Right renal cortex interstitium (tissue), 3 donors: ENCODE data around the gene CEP131. TPM values are rescaled to one million over a fixed set of nuclear protein-coding genes. Genes with fewer than 3 reads are reported as not detected.

Source experiments
- DNase-seq, 3 donors: peaks; one replicate each; pipeline ENCODE4 v3.0.0-alpha.2; 2013; ENCODE audit warnings: low read depth in 3 of 3, low spot score in 2 of 3
- polyA plus RNA-seq, 3 donors: library from polyadenylated mRNA; unstranded; fragments of 120-200 nt; gene quantifications; one replicate each; pipeline ENCODE4 v1.2.1, GENCODE V29; 2013; ENCODE audit not compliant: insufficient read length in 3 of 3

CEP131 gene
- polyA plus RNA-seq, 3 donors, result 12.2 to 14.2 (median 12.2) TPM

GRCh38 chr17:81239714-81240555 lies 17.2 kb upstream of the CEP131 start:
- DNase-seq, result no peak

DNA sequence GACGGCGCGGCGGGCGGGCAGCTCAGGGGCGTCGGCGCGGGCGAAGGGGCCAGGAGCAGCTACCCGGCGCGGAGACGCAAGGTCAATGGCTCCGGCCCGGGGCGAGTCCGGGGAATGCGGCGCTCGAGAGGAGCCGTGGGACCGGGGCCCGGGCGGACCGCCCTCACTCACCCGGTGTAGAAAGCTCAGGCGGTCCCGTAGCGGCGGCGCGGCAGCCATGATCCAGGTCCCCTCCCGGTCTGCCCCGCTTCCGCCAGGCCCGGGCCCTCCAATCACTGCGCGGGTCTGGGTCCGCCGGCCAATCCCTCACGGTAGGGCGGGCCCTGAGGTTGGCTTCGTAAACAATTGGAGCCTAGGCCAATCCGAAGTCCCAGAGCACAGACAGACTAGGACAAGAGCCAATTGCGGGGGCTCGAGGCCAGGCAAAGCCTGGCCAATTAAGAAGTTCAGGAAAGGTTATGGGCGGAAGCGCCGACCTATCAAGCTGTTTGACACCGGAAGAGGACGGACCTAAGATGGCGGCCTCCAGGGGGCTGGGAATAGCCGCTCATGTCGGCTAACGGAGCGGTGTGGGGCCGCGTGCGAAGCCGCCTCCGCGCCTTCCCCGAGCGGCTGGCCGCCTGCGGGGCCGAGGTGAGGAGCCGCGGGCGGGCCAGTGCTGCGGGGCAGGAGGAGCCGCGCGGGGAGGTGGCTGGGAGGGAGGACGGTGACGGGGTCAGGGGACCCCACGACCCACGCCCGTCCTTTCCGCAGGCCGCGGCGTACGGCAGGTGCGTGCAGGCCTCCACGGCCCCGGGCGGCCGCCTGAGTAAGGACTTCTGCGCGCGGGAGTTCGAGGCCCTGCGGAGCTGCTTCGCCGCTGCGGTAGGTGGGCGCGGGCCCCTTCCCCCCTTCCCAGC lies 16.3 kb upstream of the CEP131 start, which contains the start of the genes NDUFAF8 and TEPSIN:
Gene NDUFAF8 (plus strand): TSS at position 504 of the 899 bp plus-strand sequence. CDS start 46 bp downstream, at position 550.
Gene TEPSIN (minus strand): TSS at position 241 of the 899 bp plus-strand sequence. CDS start 22 bp downstream, at position 219.
- DNase-seq, result peak; percentile 98 to 99 (median 99)

- no peak for DNase-seq
These were observed 15.7 kb upstream of the CEP131 start for GRCh38 chr17:81238490-81238814.

- DNase-seq, result no peak
These were observed 15.1 kb upstream of the CEP131 start for GRCh38 chr17:81237591-81238489.

DNA sequence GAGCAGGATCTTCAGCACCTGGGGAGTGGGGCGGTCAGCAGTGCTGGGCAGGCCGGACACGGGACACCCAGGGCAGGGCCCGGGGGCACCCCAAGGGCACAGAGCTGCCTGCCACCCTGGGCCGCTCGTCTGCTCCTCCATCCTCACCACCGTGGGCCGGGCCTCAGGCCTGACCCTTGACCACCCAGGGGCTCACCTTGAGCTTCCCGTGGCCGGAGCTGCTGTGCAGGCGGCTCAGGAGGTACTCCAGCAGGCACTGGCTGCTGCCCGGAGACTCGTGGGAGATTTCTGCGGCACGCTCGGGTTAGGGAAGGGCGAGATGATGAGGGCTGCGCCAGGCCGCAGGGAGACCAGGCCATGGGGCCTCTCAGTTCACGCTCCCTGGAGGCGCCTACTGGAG lies 14.0 kb upstream of the CEP131 start:
- DNase-seq, result no peak

DNA sequence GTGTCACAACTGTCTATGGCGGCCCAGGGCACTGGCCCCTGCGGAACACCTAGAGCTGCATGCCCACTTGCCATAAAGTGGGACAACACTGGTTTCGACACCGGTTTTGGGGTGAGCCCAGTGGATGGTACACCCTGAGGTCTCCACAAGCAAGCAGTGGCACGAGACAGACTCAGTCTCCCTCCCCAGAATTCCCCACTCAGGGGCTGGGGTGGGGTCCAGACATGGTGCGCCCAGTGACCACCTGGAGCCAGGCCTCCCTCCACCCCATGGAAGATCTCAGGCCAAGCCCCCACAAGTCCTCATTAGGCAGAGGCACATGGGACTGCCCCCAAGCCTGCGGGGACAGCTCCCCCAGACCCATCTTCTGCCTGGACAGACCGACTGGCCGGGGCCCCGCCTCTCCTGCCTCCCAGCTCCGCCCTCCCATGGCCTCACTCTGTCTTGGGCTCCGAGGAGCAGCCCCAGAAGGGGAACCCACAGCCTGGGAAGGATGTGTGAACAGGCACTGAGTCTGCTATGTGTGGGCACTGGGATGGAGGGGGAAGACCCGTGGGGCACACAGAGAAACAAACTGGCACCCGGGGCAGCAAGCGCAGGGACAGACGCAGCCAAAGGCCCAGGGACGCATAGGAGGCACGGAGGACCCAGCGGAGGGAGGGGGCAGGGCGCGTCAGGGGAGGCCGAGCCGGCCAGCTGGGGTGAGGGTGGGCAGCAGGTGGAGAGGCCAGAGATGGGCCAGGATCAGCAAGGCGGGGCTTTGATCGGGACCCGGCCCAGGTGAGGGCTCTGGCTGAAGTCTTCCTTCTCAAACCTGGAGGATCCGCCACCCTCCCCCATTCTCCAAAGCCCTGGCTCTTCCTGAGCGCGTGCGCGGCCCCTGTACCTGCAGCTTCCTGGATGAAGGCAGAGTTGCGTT lies 13.3 kb upstream of the CEP131 start:
- no peak for DNase-seq

- DNase-seq, result no peak
These were observed 12.4 kb upstream of the CEP131 start for GRCh38 chr17:81234940-81235821.

- DNase-seq, result no peak
These were observed 11.7 kb upstream of the CEP131 start for GRCh38 chr17:81234506-81234855.

DNA sequence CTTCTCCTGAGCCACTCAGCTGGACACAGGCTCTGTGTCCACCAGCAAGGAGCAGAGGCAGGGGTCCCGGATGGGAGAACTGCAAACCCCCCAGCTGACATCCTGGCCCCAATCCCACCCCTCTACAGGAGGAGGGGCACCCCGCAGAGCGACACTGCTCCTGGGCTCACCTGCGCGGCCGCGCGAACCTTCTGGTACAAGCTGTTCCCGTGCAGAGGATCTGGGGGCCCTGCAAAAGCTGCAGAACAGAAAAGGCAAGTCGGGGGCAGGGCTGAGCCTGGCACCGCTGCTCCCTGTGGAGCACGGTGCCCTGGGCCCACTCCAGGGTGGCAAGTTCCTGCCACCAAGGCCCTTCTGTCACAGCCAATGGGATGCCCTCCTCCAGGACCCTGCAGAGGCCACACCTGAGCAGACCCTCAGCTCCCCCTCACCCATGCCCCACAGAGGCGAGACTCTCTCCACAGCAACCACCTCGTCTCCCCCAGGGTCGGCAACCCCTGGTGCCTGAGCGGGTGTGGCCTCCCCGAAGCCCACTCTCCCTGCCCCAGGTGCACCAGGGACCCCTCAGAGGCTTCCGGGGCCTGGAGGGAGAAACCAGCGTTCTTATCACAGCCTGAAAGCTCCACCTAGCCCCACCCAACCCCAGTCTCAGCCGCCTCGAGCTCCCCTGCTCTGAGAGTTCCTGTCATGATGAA lies 11.2 kb upstream of the CEP131 start:
- no peak for DNase-seq

DNA sequence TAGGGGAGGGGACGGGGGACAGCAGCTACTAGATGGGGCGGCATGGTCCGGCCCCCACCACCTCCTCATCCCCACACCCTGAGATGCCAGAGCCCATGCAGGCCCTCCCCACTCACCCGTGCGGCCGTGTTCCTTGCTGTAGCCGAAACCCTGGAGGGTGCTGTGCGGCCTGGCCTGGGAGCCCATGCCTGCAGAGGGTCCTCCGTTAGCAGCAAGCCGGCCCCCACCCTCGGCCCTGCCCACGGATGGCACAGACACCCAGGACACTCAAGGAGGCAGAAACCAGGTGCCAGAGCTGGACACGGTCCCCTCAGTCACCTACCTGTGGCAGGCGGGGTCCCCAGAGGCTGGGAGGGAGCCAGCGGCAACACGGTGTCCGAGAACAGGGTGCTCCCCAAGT lies 10.6 kb upstream of the CEP131 start:
- DNase-seq, result no peak

GRCh38 chr17:81232616-81233241 lies 10.0 kb upstream of the CEP131 start:
- DNase-seq, result no peak

DNA sequence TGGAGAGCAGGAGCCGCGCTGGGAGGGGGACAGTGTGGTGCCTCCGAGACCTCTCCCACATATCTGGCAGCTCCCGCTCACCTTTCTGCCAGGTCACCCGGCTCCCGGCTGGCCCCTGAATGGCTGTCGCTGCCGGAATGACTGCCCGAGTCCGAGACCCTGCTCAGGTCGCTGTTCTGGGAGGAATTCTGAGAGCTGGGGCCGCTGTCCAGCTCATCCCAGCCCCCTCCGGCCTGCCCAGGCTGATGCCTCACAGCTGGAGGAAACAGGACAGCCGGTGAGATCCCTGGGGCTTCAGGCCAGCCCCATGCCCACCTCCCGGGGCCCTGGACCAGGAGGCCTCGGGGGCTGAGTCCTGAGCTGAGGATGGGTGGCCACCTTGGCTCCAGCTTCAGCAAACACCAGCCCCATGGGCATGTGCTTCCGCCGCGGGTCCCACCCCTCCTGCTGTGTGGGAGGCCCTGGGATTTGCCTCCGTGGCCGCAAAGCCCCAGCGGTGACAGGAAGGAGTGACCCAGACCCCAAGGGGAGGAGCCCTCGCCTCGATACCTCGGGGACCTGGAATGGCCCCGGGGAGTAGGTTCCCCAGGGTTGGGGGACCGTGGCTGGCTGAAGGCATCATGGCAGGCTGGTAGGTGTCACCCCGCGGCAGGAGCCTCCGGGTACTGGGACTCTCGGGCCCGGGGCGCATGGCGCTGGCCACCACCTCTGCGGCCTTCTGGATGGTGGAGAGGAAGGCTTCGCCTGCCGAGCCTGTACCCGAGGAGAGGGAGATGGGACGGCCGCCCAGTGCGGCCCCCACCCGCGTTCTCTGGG lies 9.2 kb upstream of the CEP131 start:
- no peak for DNase-seq

GRCh38 chr17:81231121-81231645 lies 8.4 kb upstream of the CEP131 start:
- DNase-seq, result no peak

DNA sequence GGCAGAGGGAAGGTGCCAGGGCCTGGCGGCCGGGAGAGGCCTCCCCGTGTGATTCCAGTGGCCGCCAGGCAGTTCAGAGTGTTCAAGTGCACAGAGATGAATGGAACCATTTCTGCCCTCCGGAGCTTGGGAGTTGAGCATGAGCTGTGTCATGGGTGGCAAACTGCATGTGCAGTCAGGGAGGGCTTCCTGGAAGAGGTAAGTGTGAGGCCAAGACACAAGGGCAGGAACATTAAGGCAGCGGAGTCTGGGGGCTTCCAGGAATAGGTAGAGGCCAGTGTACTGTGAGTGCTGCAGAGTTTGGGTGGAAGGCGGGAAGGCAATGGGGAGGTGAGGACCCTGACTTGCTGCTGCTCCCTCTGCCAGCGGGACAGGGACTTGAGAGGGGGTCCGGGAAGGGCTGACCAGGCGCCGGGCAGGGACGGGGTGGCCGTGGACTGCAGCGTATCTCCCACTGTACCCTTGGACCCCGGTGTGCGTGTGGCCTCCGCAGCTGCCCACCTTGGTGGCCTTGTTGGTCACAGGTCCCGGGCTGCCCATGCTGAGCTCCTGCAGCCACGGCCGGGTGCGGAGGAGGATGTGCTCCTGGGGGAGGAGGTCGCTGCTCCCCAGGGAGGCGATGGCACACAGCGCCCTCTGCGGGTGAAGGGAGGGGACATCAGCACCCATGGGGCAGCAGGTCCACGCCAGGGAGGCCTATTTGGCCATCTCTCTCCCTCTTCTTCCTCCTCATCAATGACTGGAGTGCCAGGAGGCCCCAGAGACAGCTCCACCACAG lies 7.5 kb upstream of the CEP131 start:
- no peak for DNase-seq

GRCh38 chr17:81229666-81229920 lies 6.8 kb upstream of the CEP131 start:
- DNase-seq, result no peak
